GM23338 (cell line): Measurements from ENCODE around the gene MST1.
A peak's percentile ranks its signal among the peaks of the same experiment; 100 is the strongest.

Source experiments
- EZH2phosphoT487 ChIP-seq: fragments of 200-600 bp; sonication (generic); IDR thresholded peaks from one replicate; pipeline ENCODE4 v1.8.1; 2018; ENCODE audit warnings: antibody characterized with exemption; ENCODE audit not compliant: unreplicated experiment
- POLR2AphosphoS5 ChIP-seq: IDR thresholded peaks from 2 replicates; pipeline ENCODE4 v1.6.1; 2016; ENCODE audit warnings: antibody characterized with exemption, low read depth
- TF ChIP-seq, protein P1 (sequence below), 2 experiments: fragments of 200-600 bp in 1 of 2; sonication (generic) in 1 of 2; conservative IDR thresholded peaks; 2 replicates each; pipeline versions ENCODE4 v1.5.1 to v1.6.1; 2016 to 2017; ENCODE audit warnings: antibody characterized with exemption in 2 of 2, low read depth in 2 of 2, mild to moderate bottlenecking in 2 of 2, moderate library complexity in 1 of 2
- TF ChIP-seq, protein P2 (sequence below): IDR thresholded peaks from one replicate; pipeline ENCODE4 v1.6.1; 2018; ENCODE audit warnings: antibody characterized with exemption; ENCODE audit not compliant: unreplicated experiment

DNA sequence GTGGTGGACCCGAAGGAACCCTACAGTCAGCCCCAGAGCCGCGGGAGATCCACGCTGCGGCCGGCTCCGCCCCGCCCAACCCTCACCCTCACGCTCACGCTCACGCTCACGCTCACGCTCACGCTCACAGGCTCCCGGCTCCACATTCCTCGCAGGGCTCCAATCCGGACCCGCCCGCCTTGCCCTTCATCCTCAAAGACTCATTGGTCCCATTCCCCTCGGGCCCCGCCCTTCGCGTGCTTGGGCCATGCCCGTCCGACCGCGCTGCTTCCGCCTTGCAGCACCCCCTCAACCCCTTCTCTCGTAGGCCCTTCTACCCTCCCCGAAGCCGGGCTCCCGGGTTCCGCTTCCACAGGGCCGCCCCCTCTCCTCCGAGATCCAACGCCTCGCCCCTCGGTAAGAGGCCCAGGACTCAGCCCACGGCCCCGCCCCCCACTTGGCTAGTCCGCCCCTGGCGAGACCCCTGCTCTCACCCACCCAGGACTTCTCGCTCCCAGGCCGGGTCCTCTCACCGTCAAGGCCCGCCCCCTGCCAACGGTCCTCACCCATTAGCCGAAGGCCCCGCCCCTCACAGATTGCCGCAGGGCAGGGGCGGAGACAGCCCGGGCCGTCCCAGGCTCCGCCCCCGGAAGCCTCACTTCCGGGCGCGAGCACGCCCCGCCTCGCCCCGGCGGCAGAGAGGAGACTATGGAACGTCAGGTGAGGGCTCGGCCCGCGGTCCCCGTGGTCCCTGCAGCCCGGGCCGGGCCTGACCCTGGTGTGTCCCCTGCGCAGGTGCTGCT lies 15.4 kb downstream of the MST1 start, which contains the start of gene APEH:
- TF ChIP-seq, protein P1, sequence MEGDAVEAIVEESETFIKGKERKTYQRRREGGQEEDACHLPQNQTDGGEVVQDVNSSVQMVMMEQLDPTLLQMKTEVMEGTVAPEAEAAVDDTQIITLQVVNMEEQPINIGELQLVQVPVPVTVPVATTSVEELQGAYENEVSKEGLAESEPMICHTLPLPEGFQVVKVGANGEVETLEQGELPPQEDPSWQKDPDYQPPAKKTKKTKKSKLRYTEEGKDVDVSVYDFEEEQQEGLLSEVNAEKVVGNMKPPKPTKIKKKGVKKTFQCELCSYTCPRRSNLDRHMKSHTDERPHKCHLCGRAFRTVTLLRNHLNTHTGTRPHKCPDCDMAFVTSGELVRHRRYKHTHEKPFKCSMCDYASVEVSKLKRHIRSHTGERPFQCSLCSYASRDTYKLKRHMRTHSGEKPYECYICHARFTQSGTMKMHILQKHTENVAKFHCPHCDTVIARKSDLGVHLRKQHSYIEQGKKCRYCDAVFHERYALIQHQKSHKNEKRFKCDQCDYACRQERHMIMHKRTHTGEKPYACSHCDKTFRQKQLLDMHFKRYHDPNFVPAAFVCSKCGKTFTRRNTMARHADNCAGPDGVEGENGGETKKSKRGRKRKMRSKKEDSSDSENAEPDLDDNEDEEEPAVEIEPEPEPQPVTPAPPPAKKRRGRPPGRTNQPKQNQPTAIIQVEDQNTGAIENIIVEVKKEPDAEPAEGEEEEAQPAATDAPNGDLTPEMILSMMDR (conservative IDR thresholded peaks at IDR 0.05; ENCODE audit: low read depth in 2 of 2): no peak
- no peak for TF ChIP-seq EZH2phosphoT487
- TF ChIP-seq, protein P2, sequence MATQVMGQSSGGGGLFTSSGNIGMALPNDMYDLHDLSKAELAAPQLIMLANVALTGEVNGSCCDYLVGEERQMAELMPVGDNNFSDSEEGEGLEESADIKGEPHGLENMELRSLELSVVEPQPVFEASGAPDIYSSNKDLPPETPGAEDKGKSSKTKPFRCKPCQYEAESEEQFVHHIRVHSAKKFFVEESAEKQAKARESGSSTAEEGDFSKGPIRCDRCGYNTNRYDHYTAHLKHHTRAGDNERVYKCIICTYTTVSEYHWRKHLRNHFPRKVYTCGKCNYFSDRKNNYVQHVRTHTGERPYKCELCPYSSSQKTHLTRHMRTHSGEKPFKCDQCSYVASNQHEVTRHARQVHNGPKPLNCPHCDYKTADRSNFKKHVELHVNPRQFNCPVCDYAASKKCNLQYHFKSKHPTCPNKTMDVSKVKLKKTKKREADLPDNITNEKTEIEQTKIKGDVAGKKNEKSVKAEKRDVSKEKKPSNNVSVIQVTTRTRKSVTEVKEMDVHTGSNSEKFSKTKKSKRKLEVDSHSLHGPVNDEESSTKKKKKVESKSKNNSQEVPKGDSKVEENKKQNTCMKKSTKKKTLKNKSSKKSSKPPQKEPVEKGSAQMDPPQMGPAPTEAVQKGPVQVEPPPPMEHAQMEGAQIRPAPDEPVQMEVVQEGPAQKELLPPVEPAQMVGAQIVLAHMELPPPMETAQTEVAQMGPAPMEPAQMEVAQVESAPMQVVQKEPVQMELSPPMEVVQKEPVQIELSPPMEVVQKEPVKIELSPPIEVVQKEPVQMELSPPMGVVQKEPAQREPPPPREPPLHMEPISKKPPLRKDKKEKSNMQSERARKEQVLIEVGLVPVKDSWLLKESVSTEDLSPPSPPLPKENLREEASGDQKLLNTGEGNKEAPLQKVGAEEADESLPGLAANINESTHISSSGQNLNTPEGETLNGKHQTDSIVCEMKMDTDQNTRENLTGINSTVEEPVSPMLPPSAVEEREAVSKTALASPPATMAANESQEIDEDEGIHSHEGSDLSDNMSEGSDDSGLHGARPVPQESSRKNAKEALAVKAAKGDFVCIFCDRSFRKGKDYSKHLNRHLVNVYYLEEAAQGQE: no peak
- TF ChIP-seq POLR2AphosphoS5: peak; percentile 89
